GM12872 (cell line): Measurements from ENCODE around the gene GDAP2.

ENCODE experiments used
- TF ChIP-seq, protein P1 (sequence below): IDR thresholded peaks from 3 replicates; pipeline ENCODE4 v1.5.1; 2011; ENCODE audit warnings: low read depth, mild to moderate bottlenecking, low read length, moderate library complexity; ENCODE audit not compliant: insufficient read depth

Gene GDAP2

DNA sequence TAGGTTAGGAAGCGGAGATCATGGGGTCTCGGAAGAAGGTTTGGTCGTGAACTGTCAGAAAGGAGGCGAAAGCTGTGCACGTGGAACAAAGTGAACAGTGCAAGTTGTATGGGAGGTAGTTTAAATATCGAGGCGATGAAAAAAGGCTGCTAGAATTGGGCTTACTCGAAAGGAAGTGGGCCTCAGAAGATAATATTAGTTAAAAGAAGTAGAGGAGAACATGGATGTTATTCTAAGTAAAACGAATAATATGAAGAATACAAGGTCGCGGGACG, 689 bp upstream of the GDAP2 start:
- TF ChIP-seq, protein P1, sequence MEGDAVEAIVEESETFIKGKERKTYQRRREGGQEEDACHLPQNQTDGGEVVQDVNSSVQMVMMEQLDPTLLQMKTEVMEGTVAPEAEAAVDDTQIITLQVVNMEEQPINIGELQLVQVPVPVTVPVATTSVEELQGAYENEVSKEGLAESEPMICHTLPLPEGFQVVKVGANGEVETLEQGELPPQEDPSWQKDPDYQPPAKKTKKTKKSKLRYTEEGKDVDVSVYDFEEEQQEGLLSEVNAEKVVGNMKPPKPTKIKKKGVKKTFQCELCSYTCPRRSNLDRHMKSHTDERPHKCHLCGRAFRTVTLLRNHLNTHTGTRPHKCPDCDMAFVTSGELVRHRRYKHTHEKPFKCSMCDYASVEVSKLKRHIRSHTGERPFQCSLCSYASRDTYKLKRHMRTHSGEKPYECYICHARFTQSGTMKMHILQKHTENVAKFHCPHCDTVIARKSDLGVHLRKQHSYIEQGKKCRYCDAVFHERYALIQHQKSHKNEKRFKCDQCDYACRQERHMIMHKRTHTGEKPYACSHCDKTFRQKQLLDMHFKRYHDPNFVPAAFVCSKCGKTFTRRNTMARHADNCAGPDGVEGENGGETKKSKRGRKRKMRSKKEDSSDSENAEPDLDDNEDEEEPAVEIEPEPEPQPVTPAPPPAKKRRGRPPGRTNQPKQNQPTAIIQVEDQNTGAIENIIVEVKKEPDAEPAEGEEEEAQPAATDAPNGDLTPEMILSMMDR, result no peak

DNA sequence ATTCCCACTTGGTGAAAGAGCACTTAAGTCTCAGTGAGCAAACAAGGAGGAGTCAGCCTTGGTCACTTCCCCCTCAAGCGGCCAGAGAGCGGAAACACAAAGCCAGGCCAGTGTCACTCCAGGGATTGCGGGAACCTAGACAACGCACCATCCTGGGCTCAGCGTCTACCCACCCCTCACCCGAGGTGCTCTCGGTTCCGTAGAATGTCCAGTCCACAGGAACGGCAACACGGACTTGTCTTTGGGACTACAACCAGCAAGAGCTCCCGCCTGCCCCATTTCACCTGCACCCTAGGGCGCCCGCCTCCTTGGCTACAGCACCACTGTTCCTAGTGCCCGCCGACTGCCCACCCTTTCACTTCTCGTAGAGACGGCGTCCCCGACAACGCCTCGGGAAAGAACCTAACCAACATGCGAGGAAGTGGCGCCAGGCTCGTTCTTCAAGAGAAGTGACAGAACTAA, 509 bp downstream of the GDAP2 start:
- TF ChIP-seq, protein P1, result peak; percentile 33; the same call in 1 of the 3 replicates

DNA sequence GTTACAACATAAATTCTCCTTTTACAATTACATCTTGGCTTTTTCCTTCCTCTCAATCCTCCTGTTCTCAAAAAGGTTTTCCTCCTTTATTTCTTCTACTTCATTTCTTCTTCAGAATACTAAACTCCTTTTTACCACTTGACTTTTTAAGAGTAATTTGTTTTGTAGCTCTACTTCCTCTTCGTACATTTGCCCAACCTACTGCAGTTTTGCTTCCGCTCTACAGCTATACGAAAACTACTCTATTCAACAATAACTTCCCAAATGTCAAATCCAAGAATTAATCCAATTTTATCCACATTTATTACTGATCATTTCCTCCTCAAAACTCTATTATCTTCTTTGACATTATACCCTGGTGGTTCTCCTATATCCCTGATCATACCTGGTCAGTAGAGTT, 3.4 kb downstream of the GDAP2 start:
- TF ChIP-seq, protein P1, result no peak

DNA sequence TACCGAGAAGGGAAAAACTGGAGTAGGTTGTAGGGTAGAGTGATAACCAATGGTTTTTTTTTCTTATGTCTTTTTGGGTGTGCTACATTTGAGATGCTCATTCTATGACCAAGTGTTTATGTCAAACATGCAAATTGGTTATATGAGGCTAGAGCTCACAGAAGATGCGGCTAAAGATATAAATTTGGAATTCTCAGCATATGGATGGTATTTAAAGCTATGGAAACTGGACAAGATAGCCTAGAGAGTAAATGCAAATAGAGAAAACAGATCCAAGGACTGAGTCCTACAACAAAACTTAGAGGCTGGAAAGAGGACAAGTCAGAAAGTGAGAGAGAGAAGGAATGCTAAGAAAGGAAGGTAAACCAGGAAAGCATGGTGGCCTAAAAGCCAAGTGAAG, 7.4 kb downstream of the GDAP2 start:
- TF ChIP-seq, protein P1, result no peak

DNA sequence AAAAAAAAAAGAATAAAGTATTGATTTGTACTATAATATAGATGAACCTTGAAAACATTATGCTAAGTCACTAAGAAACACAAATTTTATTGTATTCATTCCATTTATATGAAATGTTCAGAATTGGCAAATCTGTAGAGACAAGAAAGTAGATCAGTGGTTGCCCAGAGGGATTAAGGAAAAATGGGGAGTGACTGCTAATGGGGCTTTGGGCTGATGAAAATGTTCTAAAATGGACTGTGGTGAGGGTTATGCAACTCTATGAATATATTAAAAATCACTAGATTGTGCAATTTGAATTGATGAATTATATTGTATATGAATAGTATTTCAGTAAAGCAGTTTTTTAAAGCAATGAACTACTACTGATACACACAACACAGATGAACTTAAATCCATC, 10.0 kb downstream of the GDAP2 start:
- TF ChIP-seq, protein P1, result no peak

DNA sequence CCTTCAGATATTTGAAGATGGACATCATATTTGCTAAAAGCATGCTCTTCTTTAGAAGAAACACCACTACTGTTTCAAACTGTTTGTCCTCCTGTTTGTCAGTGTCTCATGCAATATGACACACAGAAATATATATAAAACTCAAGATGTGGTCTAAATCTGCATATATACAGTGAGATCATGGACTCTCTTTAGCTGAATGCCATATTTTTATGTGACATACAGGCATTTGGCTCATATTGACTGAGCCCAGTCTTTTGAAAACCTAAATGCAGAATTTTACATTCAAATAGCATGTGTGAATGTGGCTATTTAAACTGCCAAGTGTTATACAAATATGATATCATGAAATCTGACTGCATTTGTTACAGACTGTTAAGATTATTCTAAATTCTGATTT, 18.4 kb downstream of the GDAP2 start:
- TF ChIP-seq, protein P1, result no peak

DNA sequence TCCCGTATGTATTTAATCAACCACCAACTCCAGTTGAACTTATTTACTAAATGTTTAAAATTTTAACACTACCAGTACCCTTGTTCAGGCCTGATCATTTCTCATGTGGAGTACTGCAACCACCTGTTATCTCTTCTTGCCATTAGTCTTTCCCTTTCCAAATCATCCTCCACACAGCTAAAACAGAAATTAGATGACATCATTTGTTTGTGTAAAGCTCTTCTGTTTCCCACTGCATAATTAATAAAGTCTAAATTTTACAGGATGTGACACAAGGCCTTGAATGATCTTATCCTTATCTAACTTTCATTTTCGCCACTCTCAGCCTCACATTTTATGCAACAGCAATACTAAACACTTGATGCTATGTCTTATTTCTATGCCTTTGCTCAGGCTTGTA, 24.4 kb downstream of the GDAP2 start:
- TF ChIP-seq, protein P1, result no peak

DNA sequence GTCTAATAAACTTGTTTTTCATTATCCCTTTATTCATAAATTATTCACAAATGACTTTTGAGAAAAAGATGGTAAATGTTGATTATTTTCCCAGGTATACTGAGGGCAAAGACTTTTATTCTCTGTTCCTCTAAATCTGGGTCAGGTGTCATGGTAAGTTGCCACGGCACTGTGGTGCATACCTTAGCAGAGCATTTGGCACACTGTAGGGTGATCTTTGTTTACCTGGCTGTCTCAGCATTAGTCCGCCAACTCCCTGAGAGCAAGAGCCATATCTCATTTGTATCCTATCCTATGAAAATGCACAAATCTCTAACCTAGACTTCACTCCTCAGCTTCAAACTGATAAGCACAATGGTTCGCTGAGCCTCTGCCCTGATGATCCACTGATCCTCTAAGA, 24.9 kb downstream of the GDAP2 start:
- TF ChIP-seq, protein P1, result no peak
